Smooth muscle cell (in vitro differentiated cells): ENCODE results near the gene ANO9. TPM values are rescaled to one million over a fixed set of nuclear protein-coding genes. Genes with fewer than 3 reads are reported as not detected.

ENCODE experiments used
- DNase-seq: peaks from one replicate; lab custom pipeline; 2025; ENCODE audit not compliant: unreplicated experiment; lab: John Stamatoyannopoulos, UW
- H2AFZ ChIP-seq: fragments of 200-600 bp; sonication (generic); 2 replicates; pipeline ENCODE4 v1.6.0; 2016; ENCODE audit warnings: antibody characterized with exemption, low read depth, mild to moderate bottlenecking
- H3F3A ChIP-seq: fragments of 200-600 bp; sonication (generic); 2 replicates; pipeline ENCODE4 v1.6.0; 2017; ENCODE audit warnings: antibody characterized with exemption, low read depth
- H3K27ac ChIP-seq: fragments of 200-600 bp; sonication (generic); 2 replicates; pipeline ENCODE4 v1.5.1; 2016; ENCODE audit warnings: low read depth, mild to moderate bottlenecking
- H3K27me3 ChIP-seq: fragments of 200-600 bp; sonication (generic); 2 replicates; pipeline ENCODE4 v1.6.1; 2016; ENCODE audit warnings: low read depth, mild to moderate bottlenecking
- H3K36me3 ChIP-seq: fragments of 200-600 bp; sonication (generic); 2 replicates; pipeline ENCODE4 v1.5.1; 2016; ENCODE audit warnings: low read depth
- H3K4me1 ChIP-seq: fragments of 200-600 bp; sonication (generic); 2 replicates; pipeline ENCODE4 v1.5.1; 2016; ENCODE audit warnings: low read depth
- H3K4me2 ChIP-seq: fragments of 200-600 bp; sonication (generic); 2 replicates; pipeline ENCODE4 v1.6.0; 2016; ENCODE audit warnings: mild to moderate bottlenecking
- H3K4me3 ChIP-seq: fragments of 200-600 bp; sonication (generic); 2 replicates; pipeline ENCODE4 v1.5.1; 2016; ENCODE audit warnings: mild to moderate bottlenecking
- H3K79me2 ChIP-seq: fragments of 200-600 bp; sonication (generic); 2 replicates; pipeline ENCODE4 v1.6.0; 2016; ENCODE audit warnings: low read depth, mild to moderate bottlenecking
- H3K9ac ChIP-seq: fragments of 200-600 bp; sonication (generic); 2 replicates; pipeline ENCODE4 v1.6.0; 2016; ENCODE audit warnings: low read depth
- H3K9me3 ChIP-seq: fragments of 200-600 bp; sonication (generic); replicated peaks from 2 replicates; pipeline ENCODE4 v1.5.1; 2016; ENCODE audit warnings: low read depth
- H4K20me1 ChIP-seq: fragments of 200-600 bp; sonication (generic); 2 replicates; pipeline ENCODE4 v1.6.0; 2016; ENCODE audit warnings: low read depth
- WGBS: methylation state at CpG from one replicate; pipeline ENCODE4 v1.1.7; 2016; ENCODE audit warnings: low lambda C conversion rate; 5-methylcytosine and 5-hydroxymethylcytosine counted together
- polyA plus RNA-seq: library from polyadenylated mRNA; unstranded; fragments of >200 nt; fragmentation: Nextera tagmentation; extraction: Ambion mirVana; gene quantifications from 2 replicates; pipeline ENCODE4 v1.2.1, GENCODE V29; 2016
- total RNA-seq: library from RNA; depleted of rRNA; stranded (reverse); fragments of >200 nt; gene quantifications from 2 replicates; pipeline ENCODE4 v1.2.3, GENCODE V29; 2014
- TF ChIP-seq, protein P1 (sequence below): fragments of 200-600 bp; sonication (generic); IDR thresholded peaks from 2 replicates; pipeline ENCODE4 v1.5.1; 2017; ENCODE audit warnings: borderline replicate concordance, mild to moderate bottlenecking, antibody characterized with exemption; ENCODE audit not compliant: insufficient read depth, poor library complexity, severe bottlenecking

Gene ANO9
- total and polyA plus RNA-seq, 2 experiments from 2014 or later, result 0.67 to 1.5 TPM

DNA sequence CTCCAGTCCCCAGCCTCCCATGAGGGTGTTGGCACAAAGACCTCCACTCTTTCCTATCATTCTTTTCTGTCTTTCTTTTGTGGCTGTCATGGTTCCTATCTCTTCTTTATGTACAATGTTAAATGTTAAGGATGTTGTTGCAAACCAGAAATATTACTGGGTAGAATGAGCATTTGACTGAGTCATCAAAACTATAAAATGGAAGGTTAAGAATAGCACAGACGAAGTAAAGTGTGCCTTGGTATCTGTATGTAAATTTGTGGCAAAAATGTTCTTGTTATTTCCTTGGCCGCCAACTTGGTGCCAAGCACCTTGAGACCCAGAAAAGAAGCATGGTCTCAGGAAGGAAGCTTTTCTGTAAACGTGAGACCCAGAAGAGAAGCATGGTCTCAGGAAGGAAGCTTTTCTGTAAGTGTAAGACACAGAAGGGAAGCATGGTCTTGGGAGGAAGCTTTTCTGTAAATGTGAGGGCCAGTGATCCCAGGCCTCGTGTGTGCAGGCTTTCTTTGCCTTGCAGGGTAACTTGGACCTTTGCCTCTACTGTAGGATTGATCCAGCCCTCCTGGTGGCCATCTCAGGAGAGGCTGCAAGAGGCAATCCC, 54.5 kb downstream of the ANO9 start:
- WGBS, result 71% methylated on average over 4 of the region's 4 CpGs
- Histone ChIP-seq H2AFZ (no peak overlapping the region), H4K20me1 (no peaks in the 10 kb centered on the region), H3K27me3 (no peaks in the 10 kb centered on the region), H3K4me1 (no peaks in the 10 kb centered on the region), H3K9ac (no peak overlapping the region), H3F3A (no peaks in the 10 kb centered on the region), H3K4me2 (no peak overlapping the region), H3K79me2 (no peaks in the 10 kb centered on the region), H3K27ac (no peak overlapping the region), H3K9me3 (no peaks in the 10 kb centered on the region), H3K4me3 (no peak overlapping the region), H3K36me3 (no peaks in the 10 kb centered on the region)
- TF ChIP-seq, protein P1, sequence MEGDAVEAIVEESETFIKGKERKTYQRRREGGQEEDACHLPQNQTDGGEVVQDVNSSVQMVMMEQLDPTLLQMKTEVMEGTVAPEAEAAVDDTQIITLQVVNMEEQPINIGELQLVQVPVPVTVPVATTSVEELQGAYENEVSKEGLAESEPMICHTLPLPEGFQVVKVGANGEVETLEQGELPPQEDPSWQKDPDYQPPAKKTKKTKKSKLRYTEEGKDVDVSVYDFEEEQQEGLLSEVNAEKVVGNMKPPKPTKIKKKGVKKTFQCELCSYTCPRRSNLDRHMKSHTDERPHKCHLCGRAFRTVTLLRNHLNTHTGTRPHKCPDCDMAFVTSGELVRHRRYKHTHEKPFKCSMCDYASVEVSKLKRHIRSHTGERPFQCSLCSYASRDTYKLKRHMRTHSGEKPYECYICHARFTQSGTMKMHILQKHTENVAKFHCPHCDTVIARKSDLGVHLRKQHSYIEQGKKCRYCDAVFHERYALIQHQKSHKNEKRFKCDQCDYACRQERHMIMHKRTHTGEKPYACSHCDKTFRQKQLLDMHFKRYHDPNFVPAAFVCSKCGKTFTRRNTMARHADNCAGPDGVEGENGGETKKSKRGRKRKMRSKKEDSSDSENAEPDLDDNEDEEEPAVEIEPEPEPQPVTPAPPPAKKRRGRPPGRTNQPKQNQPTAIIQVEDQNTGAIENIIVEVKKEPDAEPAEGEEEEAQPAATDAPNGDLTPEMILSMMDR, result no peak
- DNase-seq, result no peak

DNA sequence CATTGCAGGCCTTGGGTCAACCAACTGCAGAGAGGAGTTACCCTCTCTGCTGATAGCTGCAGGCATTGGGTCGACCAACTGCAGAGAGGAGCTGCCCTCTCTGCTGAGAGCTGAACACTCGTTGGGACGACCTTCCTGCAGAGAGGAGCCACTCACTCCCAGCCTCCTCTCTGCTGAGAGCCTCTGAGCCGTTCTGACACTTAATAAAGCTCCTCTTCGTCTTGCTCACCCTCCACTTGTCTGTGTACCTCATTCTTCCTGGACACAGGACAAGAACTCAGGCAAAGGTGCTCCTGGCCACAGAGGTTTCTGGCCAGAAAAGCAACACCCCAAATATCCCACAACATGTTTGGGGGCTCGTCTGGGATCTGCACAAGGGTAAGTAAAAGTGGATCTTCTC, 55.3 kb downstream of the ANO9 start:
- DNase-seq, result no peak
- TF ChIP-seq, protein P1, result no peak
- 88% methylated on average over 6 of the region's 6 CpGs for WGBS

DNA sequence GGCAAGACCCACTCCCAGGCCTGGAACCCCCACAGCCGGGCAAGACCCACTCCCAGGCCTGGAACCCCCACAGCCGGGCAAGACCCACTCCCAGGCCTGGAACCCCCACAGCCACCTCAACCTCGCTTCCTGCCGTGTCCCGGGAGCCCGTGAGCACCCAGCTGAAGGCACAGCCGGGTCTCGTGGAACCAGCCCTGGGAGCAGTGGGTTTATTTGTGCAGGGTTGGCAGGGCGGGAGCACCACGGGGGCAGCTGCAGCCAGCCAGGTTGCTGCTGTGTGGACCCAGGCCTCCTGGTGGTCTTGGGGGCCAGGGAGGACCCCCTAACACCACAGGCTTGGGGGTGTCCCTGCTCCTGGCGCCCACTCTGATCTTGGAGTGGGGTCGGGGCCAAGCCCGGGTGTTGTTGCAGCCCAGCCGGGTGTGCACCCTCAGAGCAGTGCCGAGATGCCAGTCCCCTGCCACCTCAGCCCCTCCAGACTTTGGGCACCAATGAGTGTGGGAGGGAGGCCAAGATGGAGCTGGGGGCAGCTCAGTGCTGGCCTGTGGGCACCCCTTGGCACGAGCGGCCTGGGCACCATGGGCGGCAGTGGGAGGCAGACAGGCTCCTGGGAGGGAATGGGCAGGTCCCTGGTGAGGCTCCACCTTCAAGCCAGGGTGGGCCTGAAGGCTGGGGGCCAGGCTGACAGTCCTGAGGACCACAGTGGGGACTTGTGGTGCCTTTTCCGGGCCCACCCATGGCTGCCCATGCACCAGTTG, 56.0 kb downstream of the ANO9 start:
- TF ChIP-seq, protein P1, result no peak
- H3K27ac ChIP-seq, result no peak overlapping the region
- H3K9me3 ChIP-seq, result no peaks in the 10 kb centered on the region
- no peaks in the 10 kb centered on the region for H3K36me3 ChIP-seq
- no peak for DNase-seq
- H3K4me3 ChIP-seq, result no peak overlapping the region
- no peak overlapping the region for H3K4me2 ChIP-seq
- WGBS, result 89% methylated on average over 19 of the region's 19 CpGs
- H4K20me1 ChIP-seq, result no peaks in the 10 kb centered on the region
- no peaks in the 10 kb centered on the region for H3F3A ChIP-seq
- no peaks in the 10 kb centered on the region for H3K4me1 ChIP-seq
- H3K27me3 ChIP-seq, result no peaks in the 10 kb centered on the region
- no peaks in the 10 kb centered on the region for H3K79me2 ChIP-seq
- no peak overlapping the region for H3K9ac ChIP-seq
- H2AFZ ChIP-seq, result no peak overlapping the region

More for the DNA sequence above, 55.3 kb downstream of the ANO9 start:
- no peak overlapping the region for H3K27ac ChIP-seq
- no peaks in the 10 kb centered on the region for H4K20me1 ChIP-seq
- no peaks in the 10 kb centered on the region for H3K9me3 ChIP-seq
- H3F3A ChIP-seq, result no peaks in the 10 kb centered on the region
- no peak overlapping the region for H2AFZ ChIP-seq
- H3K36me3 ChIP-seq, result no peaks in the 10 kb centered on the region
- no peak overlapping the region for H3K9ac ChIP-seq
- H3K27me3 ChIP-seq, result no peaks in the 10 kb centered on the region
- no peaks in the 10 kb centered on the region for H3K79me2 ChIP-seq
- no peak overlapping the region for H3K4me2 ChIP-seq
- no peaks in the 10 kb centered on the region for H3K4me1 ChIP-seq
- H3K4me3 ChIP-seq, result no peak overlapping the region

DNA sequence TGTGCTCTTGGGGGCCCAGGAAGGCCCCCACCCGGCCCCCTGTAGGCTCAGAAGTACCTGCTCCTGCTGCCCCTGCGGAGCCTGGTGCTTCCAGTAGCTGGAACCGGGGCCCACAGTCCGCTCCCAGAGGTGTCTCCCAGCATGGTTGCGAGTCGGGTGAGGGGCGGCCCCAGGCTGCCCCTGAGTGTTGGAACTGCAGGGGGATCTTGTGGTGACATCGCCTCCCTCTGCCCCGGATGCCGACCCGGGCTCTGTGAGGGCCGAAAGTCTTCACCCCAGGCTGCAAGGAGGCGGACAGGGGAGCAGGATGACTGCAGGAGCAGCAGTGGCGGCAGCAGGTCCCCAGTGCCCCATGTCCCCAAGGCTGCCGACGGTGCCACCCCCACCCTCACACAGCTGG, 57.3 kb downstream of the ANO9 start:
- no peaks in the 10 kb centered on the region for H3K9me3 ChIP-seq
- no peak overlapping the region for H3K9ac ChIP-seq
- H3K4me1 ChIP-seq, result no peaks in the 10 kb centered on the region
- no peak overlapping the region for H3K4me2 ChIP-seq
- H3K27ac ChIP-seq, result no peak overlapping the region
- H3K4me3 ChIP-seq, result no peak overlapping the region
- no peaks in the 10 kb centered on the region for H3K36me3 ChIP-seq
- H3K27me3 ChIP-seq, result no peaks in the 10 kb centered on the region
- TF ChIP-seq, protein P1, result no peak
- no peaks in the 10 kb centered on the region for H3F3A ChIP-seq
- 87% methylated on average over 14 of the region's 16 CpGs for WGBS
- H2AFZ ChIP-seq, result no peak overlapping the region
- DNase-seq, result no peak
- H4K20me1 ChIP-seq, result no peaks in the 10 kb centered on the region
- no peaks in the 10 kb centered on the region for H3K79me2 ChIP-seq
